ENCODE data around the gene BMP6. TPM values are rescaled to one million over a fixed set of nuclear protein-coding genes. Genes with fewer than 3 reads are reported as not detected.

The BMP6 gene
- total and polyA plus RNA-seq, 10 of the 15 experiments (the other 5 are each of a cell fraction or from before 2014, with no cell fraction given) = 0.02 to 0.15 (median 0.05) TPM; not detected in 5

- peaks cover 0 to 4% of the 10 kb centered on the region in 2 experiments; a peak in 3 of 4 replicates for H3K27me3 ChIP-seq (replicated peaks in 1 of 2; ENCODE audit: control insufficient read depth in 2 of 2, insufficient read depth in 2 of 2, low read length in 1 of 2)
- TF ChIP-seq WRNIP1 (IDR thresholded peaks at IDR 0.05; ENCODE audit: borderline replicate concordance, low read depth, low read length) (no peak), ESRRA (IDR thresholded peaks at IDR 0.05; ENCODE audit: low read length) (no peak), CBX5 (IDR thresholded peaks at IDR 0.05; ENCODE audit: low read depth) (no peak), POLR2AphosphoS2 (IDR thresholded peaks at IDR 0.05; ENCODE audit: low read depth, low read length) (no peak), HDAC6 (IDR thresholded peaks at IDR 0.05; ENCODE audit: unreplicated experiment) (no peak), GABPA (IDR thresholded peaks at IDR 0.05; ENCODE audit: low read depth) (no peak), EP300 (IDR thresholded peaks at IDR 0.05; ENCODE audit: borderline replicate concordance in 1 of 2, control insufficient read depth in 1 of 2, low read depth in 2 of 2, low read length in 2 of 2) (no peak), SKIL (IDR thresholded peaks at IDR 0.05; ENCODE audit: low read depth, poor library complexity, severe bottlenecking) (no peak), E2F8 (IDR thresholded peaks at IDR 0.05; ENCODE audit: low read depth, partially characterized antibody) (no peak), SUPT20H (IDR thresholded peaks at IDR 0.05; ENCODE audit: borderline replicate concordance, control insufficient read depth, low read depth, low read length) (no peak), MLLT1 (IDR thresholded peaks at IDR 0.05) (no peak), CBFB (IDR thresholded peaks at IDR 0.05; ENCODE audit: low read depth) (no peak), ZBTB11 (CRISPR knock-in tag; IDR thresholded peaks at IDR 0.05) (no peak), SIX5 (IDR thresholded peaks at IDR 0.05; ENCODE audit: low read depth, low read length, severe bottlenecking) (no peak)
These were observed 18.1 kb upstream of the BMP6 start for GRCh38 chr6:7707787-7708186.

More at GRCh38 chr6:7707787-7708186, 18.1 kb upstream of the BMP6 start:
- H3K4me3 ChIP-seq = no peak overlapping the region
- no peak overlapping the region for H2AFZ ChIP-seq (ENCODE audit: control insufficient read depth, low read depth, low read length)
- in situ Hi-C loops (cut with MboI) (no loop called here), intact Hi-C loops (cut with micrococcal nuclease; ENCODE audit: unreplicated experiment) (no loop called here)
- no peak overlapping the region for H3K9ac ChIP-seq (ENCODE audit: control insufficient read depth, insufficient read depth, low read length)
- H4K20me1 ChIP-seq (ENCODE audit: control insufficient read depth, insufficient read depth) = no peaks in the 10 kb centered on the region
- WGBS (ENCODE audit: insufficient coverage, insufficient replicate concordance, low lambda C conversion rate, missing lambda C conversion rate) = 16% methylated on average over 4 of the region's 4 CpGs
- no peaks in the 10 kb centered on the region for H3K36me3 ChIP-seq (ENCODE audit: control insufficient read depth in 2 of 2, insufficient read depth in 2 of 2, low read length in 1 of 2)
- ChIA-PET POLR2A (no interaction called here), SMC1A (ENCODE audit: uncharacterized antibody, unreplicated experiment) (no interaction called here), CTCF (no interaction called here), RAD21 (ENCODE audit: unreplicated experiment) (no interaction called here)
- H3K4me2 ChIP-seq (ENCODE audit: control insufficient read depth, insufficient read depth) = no peak overlapping the region
- H3K79me2 ChIP-seq (ENCODE audit: control insufficient read depth, insufficient read depth, low read length) = no peaks in the 10 kb centered on the region
- FAIRE-seq (no peak), ATAC-seq (no peak), DNase-seq (ENCODE audit: low read depth, low spot score) (no peak)
- no peak overlapping the region for H3K27ac ChIP-seq (ENCODE audit: control insufficient read depth, insufficient read depth)
- H3K4me1 ChIP-seq (ENCODE audit: control insufficient read depth, insufficient read depth, low read length) = no peaks in the 10 kb centered on the region
- BruUV-seq (replicated peaks) = no TSS peak
- no peaks in the 10 kb centered on the region; the same call in 2 of the 3 replicates for H3K9me3 ChIP-seq (replicated peaks; ENCODE audit: control insufficient read depth, insufficient read depth, low read length)
